Islet precursor cell (in vitro differentiated cells): ENCODE results near the gene TECTB.

Experiments
- DNase-seq: peaks from one replicate; pipeline ENCODE4 v3.0.0-alpha.2; 2018

TECTB gene

GRCh38 chr10:112349521-112350085 is 66.4 kb downstream of the TECTB start:
- no peak for DNase-seq

DNA sequence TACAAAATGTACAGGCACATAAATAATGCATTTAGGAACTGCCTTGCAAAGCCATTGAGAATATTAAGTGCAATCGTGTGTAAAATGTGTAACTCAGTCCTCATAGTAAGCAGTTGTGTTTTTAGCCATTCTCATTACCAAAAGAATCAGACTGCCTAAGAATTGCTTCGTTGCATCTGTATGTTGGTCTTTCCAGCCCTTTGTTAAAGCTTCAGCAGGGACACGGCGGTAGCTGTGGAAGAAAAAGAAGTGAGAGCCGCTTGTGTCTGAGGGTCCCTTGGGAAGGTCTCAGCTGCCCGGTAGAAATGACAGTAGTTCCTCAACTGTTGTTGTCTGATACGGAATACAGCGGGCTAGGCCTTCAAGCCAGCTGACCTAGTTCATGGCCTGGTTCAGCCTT is 67.9 kb downstream of the TECTB start:
- DNase-seq = no peak

GRCh38 chr10:112352044-112352443 is 68.8 kb downstream of the TECTB start:
- no peak for DNase-seq

- no peak for DNase-seq
Measured at GRCh38 chr10:112353046-112353445, 69.8 kb downstream of the TECTB start.
